NCI-H748 (cell line): ENCODE data around the gene HRC.

Experiments
- DNase-seq: peaks from one replicate; lab custom pipeline; 2025; ENCODE audit not compliant: unreplicated experiment; lab: John Stamatoyannopoulos, UW

Gene HRC

GRCh38 chr19:49117677-49118564 lies 37.3 kb downstream of the HRC start:
- DNase-seq, result no peak

GRCh38 chr19:49116544-49116943 lies 38.7 kb downstream of the HRC start:
- DNase-seq, result no peak

DNA sequence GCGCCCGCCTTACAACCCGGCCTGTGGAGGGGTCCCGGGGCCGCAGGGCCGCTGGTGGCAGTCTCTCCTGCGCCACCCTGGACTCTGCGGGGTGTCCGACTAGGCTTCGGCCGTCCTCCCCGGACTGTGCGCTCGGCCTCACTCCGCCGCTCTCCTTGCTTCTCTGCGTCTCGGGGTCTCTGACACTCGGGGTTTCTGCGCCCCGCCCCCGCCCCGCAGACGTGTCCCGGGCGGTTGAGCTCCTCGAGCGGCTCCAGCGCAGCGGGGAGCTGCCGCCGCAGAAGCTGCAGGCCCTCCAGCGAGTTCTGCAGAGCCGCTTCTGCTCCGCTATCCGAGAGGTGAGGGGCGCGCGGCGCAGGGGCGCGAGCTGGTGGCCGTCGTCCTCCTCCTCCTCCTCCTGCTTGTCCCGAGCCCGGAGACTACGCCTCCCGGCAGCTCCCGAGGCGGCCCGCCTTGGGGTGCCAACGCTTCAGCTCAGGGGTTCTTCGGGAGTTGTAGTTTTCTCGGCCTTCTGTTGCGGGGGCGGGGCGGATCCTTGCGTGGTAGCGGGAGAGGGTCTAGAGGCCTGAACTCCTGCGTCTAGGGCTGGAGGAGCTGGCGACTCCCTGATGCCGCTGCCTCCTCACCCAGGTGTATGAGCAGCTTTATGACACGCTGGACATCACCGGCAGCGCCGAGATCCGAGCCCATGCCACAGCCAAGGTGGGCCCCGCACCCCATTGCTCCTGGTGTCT lies 40.4 kb downstream of the HRC start:
- DNase-seq, result peak; percentile 71

- DNase-seq, result peak; percentile 72
Measured at GRCh38 chr19:49113762-49114629, 41.2 kb downstream of the HRC start, which contains the start of gene LIN7B. LIN7B (plus strand) TSS chr19:49114370; CDS start chr19:49114405, 35 bp downstream.

DNA sequence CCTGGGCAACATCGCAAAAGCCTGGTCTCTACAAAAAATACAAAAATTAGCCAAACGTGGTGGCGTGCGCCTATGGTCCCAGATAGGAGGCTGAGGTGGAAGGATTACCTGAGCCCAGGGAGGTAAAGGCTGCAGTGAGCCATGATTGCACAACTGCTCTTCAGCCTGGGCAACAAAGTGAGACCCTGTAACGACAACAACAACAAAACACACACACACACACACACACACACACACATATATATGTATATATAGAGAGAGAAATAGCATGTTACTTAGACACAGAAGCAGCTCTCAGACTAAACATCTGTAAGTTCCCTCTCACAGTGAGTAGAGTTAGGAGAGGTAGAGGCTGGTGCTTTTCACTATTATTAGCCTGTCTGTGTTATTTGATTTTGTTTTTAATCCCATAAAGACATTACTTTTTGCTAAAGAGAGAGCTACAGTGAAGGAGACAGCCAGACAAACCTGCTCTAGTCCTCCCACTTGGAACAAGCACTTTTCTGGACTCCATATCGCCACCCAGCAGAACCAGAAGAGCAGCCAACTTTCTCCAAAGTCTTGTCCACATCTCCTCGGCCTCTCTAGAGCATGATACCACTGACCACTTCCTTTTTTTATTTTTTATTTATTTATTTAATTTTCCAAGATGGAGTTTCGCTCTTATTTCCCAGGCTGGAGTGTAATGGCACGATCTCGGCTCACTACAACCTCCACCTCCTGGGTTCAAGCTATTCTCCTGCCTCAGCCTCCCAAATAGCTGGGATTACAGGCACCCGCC lies 43.8 kb downstream of the HRC start:
- no peak for DNase-seq

DNA sequence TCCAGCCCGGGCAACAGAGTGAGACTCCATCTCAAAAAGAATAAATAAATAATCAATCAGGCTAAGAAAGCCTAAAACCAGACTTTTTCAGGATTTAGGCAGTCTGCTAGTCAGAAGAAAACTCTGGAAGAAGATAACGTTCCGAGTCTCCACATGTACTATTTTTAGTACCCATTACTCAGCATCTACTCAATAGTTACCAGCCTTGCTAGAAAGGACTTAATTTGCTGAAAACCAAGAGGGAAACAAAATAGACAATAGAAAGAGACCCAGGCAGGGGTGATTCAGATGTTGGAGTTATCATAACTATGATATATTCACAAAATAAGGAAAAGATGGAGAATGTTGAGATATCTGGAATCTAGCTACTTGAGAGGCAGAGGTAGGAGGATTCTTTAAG lies 44.6 kb downstream of the HRC start:
- DNase-seq, result no peak

GRCh38 chr19:49109569-49110233 lies 45.5 kb downstream of the HRC start:
- no peak for DNase-seq

- no peak for DNase-seq
Measured at GRCh38 chr19:49109051-49109450, 46.1 kb downstream of the HRC start.

DNA sequence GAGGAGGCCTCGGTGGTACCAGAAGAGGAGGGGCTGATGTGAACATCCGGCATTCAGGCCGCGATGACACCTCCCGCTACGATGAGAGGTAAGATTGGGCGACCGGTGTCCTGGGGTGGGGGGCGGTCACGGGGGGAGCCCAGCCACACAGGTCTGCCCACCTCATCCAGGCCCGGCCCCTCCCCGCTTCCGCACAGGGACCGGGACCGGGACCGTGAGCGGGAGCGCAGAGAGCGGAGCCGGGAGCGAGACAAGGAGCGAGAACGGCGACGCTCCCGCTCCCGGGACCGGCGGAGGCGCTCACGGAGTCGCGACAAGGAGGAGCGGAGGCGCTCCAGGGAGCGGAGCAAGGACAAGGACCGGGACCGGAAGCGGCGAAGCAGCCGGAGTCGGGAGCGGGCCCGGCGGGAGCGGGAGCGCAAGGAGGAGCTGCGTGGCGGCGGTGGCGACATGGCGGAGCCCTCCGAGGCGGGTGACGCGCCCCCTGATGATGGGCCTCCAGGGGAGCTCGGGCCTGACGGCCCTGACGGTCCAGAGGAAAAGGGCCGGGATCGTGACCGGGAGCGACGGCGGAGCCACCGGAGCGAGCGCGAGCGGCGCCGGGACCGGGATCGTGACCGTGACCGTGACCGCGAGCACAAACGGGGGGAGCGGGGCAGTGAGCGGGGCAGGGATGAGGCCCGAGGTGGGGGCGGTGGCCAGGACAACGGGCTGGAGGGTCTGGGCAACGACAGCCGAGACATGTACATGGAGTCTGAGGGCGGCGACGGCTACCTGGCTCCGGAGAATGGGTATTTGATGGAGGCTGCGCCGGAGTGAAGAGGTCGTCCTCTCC lies 47.4 kb downstream of the HRC start:
- no peak for DNase-seq

DNA sequence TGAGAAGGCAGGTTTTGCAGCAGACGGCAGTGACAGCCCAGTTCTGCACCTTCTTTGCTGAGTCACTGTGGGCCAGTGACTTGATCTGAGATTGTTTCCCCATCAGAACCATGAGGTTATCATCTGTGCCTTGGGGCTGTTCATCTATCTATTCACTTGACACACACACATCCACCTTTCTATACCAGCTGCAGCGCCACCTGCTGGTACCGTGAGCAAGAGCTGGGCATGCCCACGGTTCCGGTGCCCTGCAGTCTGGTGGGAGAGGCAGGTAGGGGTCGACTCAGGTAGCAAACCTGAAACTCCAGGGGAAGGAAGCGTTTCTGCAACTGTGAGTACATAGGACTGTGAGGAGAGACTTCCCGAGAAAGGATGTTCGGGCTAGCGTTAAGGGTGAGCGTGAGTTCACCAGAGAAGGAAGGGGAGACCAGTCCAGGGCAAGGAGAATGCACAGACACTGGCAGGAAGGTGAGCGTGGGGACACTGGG lies 48.5 kb downstream of the HRC start:
- DNase-seq, result peak; percentile 66

DNA sequence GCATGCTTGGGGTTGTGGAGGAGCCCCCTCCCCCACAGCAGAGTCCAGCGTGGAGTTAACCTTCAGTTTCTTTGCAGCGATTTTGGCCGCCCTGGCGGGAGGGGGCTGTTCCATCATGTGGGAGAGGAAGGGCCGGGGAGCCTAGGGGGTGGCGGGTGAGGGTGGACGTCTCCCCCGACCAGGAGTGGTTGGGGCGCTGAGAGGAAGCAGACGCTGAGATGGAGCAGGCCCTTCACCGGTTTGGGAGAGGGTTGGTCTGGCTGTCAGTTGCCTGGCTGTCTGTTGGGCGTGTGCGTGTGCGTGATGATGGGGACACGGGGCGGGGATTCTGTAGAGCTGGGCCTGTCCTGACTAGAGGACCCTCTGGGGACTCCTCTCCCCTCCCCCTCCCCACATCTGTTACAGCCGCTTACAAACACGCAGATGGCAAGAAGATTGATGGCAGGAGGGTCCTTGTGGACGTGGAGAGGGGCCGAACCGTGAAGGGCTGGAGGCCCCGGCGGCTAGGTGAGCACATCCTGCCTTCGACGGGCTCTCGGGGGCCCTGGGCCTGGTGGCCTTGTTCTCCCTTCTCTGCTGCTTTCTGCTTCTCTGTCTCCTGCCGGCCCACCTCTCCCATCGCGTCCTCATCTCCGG lies 50.8 kb downstream of the HRC start:
- no peak for DNase-seq

DNA sequence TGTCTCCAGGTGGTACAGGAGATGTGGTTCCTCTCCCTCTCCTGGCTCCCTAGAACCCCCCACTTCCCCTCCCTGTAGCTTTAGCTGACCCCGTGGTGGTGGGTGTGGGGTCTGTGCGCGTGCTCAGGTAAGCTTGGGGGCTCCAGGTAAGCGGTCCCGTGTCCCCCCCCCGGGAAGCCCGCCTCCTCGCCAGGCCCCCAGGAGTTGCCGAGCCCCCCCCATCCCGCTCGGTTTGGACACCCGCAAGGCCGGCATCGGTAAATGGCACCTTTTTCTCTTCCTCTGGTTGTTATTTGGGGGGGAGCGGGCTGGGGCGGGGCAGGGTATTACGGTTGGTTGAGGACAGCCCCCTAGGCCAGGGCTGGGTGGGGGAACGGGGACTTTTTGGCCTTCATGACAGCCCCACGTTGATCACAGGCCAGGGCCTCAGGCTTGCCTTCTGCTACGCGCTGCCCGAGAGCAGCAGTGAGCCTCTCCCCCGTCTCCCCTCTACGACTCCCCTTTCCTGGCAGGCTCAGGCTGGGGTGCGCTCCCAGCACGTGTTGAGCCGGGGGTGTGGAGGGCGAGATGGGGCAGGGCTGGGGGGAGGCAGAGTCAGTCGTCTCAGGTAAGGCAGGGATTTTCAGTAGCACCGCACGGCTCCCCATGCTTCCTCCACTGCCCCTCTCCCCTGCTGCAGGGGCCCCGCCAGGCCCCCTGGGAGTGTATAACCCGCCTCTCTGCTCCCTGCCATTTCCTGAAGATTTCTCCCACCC lies 51.7 kb downstream of the HRC start:
- no peak for DNase-seq

DNA sequence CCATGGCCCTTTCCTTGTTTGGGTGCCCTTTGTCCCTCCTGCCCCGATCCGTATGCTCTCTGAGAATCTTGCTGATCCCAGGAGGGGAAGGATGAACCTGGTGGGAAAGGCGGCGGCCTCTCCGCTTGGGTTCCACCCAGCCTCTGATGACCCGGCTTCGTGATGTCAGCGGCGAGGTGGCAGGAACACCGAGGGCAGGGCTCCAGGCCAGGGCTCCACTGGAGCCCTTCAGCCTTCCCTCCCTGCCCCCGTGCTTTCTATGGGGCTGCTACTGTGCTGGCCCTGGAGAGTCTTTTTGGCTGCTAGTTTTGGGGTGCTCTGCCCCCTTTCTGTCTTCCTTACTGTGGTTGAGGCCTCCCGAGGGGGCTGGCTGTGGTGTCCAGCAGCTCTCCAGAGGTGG lies 52.9 kb downstream of the HRC start:
- DNase-seq, result no peak
